Ascending aorta (tissue), 2 donors: Measurements from ENCODE around the gene HPCA. TPM values are rescaled to one million over a fixed set of nuclear protein-coding genes. Genes with fewer than 3 reads are reported as not detected.

ENCODE experiments used
- DNase-seq, 2 donors: peaks; one replicate each; pipeline ENCODE4 v3.0.0-alpha.2; 2019; ENCODE audit warnings: low spot score in 2 of 2
- H3K27ac ChIP-seq, 2 donors: fragments of 200-600 bp; sonication (generic); one replicate each; pipeline ENCODE4 v1.5.1; 2016 to 2017; ENCODE audit warnings: mild to moderate bottlenecking in 1 of 2
- H3K27me3 ChIP-seq: fragments of 200-600 bp; sonication (generic); one replicate; pipeline ENCODE4 v1.5.1; 2017
- H3K36me3 ChIP-seq, 2 donors: fragments of 200-600 bp; sonication (generic); one replicate each; pipeline ENCODE4 v1.5.1; 2016
- H3K4me1 ChIP-seq, 2 donors: fragments of 200-600 bp; sonication (generic); one replicate each; pipeline ENCODE4 v1.5.1; 2016 to 2017; ENCODE audit warnings: mild to moderate bottlenecking in 1 of 2
- H3K4me3 ChIP-seq, 2 donors: fragments of 200-600 bp; sonication (generic); one replicate each; pipeline ENCODE4 v1.5.1; 2016 to 2017; ENCODE audit warnings: mild to moderate bottlenecking in 1 of 2
- H3K9me3 ChIP-seq, 2 donors: fragments of 200-600 bp; sonication (generic); one replicate each; pipeline ENCODE4 v1.5.1; 2016
- intact Hi-C: fragments of 100-400 bp; cut with DNase I; formaldehyde crosslinking; loops from one replicate; pipeline ENCODE4 v1.15.1; 2023
- total RNA-seq: library from RNA; depleted of rRNA; stranded (reverse); fragments of >200 nt; gene quantifications from one replicate; pipeline ENCODE4 v1.1.0, GENCODE V29; 2016
- TF ChIP-seq, protein P1 (sequence below), 3 experiments: fragments of 200-600 bp in 2 of 3; fragments of 450-650 bp in 1 of 3; sonication (generic) in 2 of 3; IDR thresholded peaks; one replicate each; pipeline ENCODE4 v1.5.1; 2016 to 2019; ENCODE audit warnings: antibody characterized with exemption in 3 of 3, mild to moderate bottlenecking in 1 of 3, moderate library complexity in 1 of 3

The HPCA gene
- total RNA-seq, 1 donor from 2014 or later = not detected

DNA sequence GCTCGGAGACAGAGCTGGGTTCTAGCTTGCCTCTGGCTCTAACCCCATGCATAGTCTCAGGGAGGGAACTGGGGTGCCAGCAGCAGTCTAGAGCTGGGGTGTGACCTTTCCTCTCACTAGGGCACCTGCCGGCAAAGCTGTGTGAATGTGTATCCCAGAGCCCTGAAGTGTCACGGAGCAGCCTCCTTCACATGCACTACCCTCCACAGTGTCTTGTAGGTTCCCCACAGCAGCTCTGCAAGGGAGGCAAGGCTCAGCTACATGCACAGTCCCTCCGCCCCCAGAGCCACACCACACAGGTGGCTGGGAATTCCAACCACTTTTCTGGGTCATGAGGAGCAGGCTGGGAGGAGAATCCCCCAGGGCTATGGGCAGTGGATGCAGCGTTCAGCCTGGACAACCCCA is 7.7 kb upstream of the HPCA start:
- Histone ChIP-seq H3K4me3 (no peak overlapping the region), H3K27ac (no peak overlapping the region), H3K9me3 (no peaks in the 10 kb centered on the region), H3K36me3 (no peaks in the 10 kb centered on the region), H3K27me3 (no peaks in the 10 kb centered on the region), H3K4me1 (peaks cover 9 to 10% of the 10 kb centered on the region in 2 donors)
- no peak for DNase-seq
- TF ChIP-seq, protein P1, sequence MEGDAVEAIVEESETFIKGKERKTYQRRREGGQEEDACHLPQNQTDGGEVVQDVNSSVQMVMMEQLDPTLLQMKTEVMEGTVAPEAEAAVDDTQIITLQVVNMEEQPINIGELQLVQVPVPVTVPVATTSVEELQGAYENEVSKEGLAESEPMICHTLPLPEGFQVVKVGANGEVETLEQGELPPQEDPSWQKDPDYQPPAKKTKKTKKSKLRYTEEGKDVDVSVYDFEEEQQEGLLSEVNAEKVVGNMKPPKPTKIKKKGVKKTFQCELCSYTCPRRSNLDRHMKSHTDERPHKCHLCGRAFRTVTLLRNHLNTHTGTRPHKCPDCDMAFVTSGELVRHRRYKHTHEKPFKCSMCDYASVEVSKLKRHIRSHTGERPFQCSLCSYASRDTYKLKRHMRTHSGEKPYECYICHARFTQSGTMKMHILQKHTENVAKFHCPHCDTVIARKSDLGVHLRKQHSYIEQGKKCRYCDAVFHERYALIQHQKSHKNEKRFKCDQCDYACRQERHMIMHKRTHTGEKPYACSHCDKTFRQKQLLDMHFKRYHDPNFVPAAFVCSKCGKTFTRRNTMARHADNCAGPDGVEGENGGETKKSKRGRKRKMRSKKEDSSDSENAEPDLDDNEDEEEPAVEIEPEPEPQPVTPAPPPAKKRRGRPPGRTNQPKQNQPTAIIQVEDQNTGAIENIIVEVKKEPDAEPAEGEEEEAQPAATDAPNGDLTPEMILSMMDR (IDR thresholded peaks at IDR 0.05) = no peak
- intact Hi-C loops = no loop called here

DNA sequence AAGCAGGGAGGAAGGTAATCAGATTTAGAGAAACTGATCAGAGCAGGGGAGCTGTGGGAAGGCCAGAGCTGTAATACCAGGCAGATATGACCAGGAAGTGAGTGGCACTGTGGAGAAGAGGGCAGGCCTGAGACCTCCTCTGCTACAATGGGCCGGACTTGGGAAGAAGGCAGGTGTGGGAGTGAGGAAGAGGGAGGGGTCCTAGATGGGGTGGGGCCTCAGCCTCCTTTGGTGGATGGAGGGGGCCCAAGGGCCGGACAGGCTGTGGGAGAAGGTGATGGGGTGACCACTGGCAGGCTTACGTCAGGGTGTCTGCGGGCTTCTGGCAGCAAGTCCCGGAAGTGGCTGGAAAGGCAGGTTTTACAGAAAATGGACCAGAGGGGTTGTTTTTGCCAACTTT is 5.0 kb upstream of the HPCA start:
- intact Hi-C loops = loop anchor here (5.0 kb wide), 1 partner anchor 201 kb away; the partner anchor contains the start of gene AZIN2
- TF ChIP-seq, protein P1 (IDR thresholded peaks at IDR 0.05) = no peak
- Histone ChIP-seq H3K4me3 (no peak overlapping the region), H3K4me1 (peaks cover 10 to 12% of the 10 kb centered on the region in 2 donors), H3K27me3 (no peaks in the 10 kb centered on the region), H3K36me3 (no peaks in the 10 kb centered on the region), H3K9me3 (no peaks in the 10 kb centered on the region), H3K27ac (no peak overlapping the region)
- no peak for DNase-seq

DNA sequence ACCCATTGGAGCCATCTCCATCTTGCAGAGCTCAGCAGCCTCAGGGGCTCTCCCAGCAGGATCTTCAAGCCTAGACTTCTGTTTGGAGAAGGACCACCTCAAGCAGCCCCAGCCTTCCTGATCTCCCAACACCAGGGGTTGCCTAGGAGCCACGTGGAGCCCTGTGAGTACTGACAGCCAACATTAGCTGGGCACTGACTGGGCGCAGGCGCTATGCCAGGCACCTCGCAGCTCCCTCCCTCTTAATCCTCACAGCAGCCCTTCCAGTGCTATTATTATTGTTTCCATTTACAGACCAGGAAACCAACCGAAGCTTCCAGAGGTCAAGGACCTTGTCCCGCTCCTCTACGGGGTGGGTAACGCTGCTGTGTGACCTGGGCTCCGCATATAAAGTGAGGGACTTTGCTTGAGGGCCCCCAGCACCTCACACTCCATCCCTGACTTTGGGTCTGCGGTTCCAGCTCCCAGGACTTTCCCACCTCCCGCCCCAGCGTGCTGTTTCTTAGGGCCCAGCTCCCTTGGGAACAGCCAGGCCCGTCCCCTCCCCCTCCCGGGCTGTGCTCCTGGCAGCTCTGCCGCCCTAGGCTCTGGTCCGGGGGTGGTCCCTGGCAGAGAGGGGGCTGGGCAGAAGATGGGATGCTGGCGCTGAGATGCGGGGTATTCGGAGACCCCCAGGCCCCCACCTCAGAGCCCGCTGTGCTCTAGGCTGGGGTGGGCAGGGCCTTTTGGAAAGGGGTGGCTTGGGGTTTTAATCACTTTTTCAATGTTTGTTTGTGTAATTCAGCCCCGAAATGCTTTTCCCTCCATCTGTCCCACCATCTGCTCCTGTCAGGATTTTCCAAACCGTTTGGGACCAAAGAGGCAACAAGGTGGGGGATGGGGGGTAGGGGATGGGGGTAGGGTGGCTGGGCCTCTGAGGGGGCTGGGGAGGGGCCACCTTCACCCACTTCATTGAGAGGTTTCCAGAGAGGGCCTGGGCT is 4.1 kb upstream of the HPCA start:
- H3K36me3 ChIP-seq = no peaks in the 10 kb centered on the region
- TF ChIP-seq, protein P1 (IDR thresholded peaks at IDR 0.05) = no peak
- H3K9me3 ChIP-seq = no peaks in the 10 kb centered on the region
- H3K27ac ChIP-seq = peak overlapping the region in 1 of 2 donors; percentile 23
- intact Hi-C loops = loop anchor here (5.0 kb wide), 1 partner anchor 200 kb away; the partner anchor contains the start of gene AZIN2
- H3K27me3 ChIP-seq = no peaks in the 10 kb centered on the region
- H3K4me1 ChIP-seq = peaks cover 10 to 13% of the 10 kb centered on the region in 2 donors
- no peak for DNase-seq
- H3K4me3 ChIP-seq = peak overlapping the region in 1 of 2 donors; percentile 52

DNA sequence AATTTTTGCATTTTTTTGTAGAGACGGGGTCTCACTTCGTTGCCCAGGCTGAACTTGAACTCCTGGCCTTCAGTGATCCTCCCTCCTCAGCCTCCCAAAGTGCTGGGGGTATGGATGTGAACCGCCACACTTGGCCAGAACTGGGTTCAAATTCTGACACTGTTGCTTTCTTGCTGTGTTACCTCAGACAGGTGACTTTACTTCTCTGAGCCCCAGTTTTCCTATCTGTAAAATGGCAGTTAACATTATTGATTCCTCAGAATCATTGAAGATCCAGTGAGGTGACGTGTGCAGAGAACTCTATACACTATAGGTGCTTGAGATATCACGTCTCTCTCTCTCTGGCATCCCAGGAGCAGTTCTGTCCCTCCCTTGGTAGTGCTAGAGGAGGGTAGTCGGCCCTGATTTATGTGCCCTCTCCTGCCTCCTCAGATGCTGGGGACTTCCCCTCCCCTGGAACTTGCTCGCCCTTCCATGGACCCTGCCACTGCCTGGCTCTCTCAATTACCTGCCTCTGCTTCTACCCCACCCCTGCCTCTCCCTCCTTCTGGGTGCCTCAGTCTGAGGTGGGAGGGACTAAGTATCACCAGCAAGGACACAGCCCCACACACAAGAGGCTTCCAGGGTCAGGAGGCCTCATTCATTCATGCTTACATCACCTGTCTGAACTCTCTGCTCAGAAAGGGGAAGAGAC is 2.8 kb upstream of the HPCA start:
- TF ChIP-seq, protein P1 (IDR thresholded peaks at IDR 0.05) = no peak
- no peak for DNase-seq
- Histone ChIP-seq H3K9me3 (no peaks in the 10 kb centered on the region), H3K27me3 (no peaks in the 10 kb centered on the region), H3K4me1 (peaks cover 10 to 13% of the 10 kb centered on the region in 2 donors), H3K36me3 (no peaks in the 10 kb centered on the region), H3K27ac (no peak overlapping the region), H3K4me3 (no peak overlapping the region)
- intact Hi-C loops = loop anchor here (5.0 kb wide), 1 partner anchor 199 kb away; the partner anchor contains the start of gene AZIN2

DNA sequence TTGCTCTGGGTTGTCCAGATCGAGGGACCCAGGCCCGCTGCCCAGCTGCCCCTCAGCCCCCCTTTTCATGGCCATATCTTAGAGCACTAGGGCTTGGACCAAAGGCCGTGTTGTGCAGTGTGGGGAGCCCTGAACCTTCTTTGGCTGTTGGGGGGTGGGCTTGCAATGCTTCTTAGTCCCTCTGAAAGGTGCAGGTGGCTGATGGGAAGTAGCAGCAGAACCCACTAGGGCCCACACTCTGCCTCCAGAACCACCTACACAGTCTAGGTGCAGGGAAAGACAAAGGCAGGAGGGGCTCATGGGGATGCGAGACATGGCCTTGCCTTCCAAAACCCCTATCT is 2.3 kb upstream of the HPCA start:
- intact Hi-C loops = loop anchor here (5.0 kb wide), 1 partner anchor 198 kb away; the partner anchor contains the start of gene AZIN2
- no peaks in the 10 kb centered on the region for H3K27me3 ChIP-seq
- H3K36me3 ChIP-seq = no peaks in the 10 kb centered on the region
- TF ChIP-seq, protein P1 (IDR thresholded peaks at IDR 0.05) = no peak
- peaks cover 10 to 13% of the 10 kb centered on the region in 2 donors for H3K4me1 ChIP-seq
- DNase-seq = no peak
- H3K27ac ChIP-seq = no peak overlapping the region
- no peaks in the 10 kb centered on the region for H3K9me3 ChIP-seq
- no peak overlapping the region for H3K4me3 ChIP-seq
